Natural killer cell (primary cell): ENCODE measurements around the gene SERPINE1. TPM values are rescaled to one million over a fixed set of nuclear protein-coding genes. Genes with fewer than 3 reads are reported as not detected.

ENCODE experiments used
- ATAC-seq, 3 donors: fragments of 150-1000 bp in 2 of 3; fragments of 200-7000 bp in 1 of 3; cut with Tn5 transposase; 1 replicate in 1 of 3; 2 replicates in 2 of 3; pipeline ENCODE4 v1.10.0; 2021; ENCODE audit warnings: mild to moderate bottlenecking in 2 of 3, moderate library complexity in 2 of 3
- DNase-seq, 2 donors: peaks; one replicate each; pipeline versions ENCODE4 v3.0.0 to v3.0.0-alpha.2; 2013 to 2021; ENCODE audit warnings: mixed read lengths in 1 of 2
- H3K27ac ChIP-seq: one replicate; pipeline ENCODE4 v1.5.1; 2013; ENCODE audit warnings: mild to moderate bottlenecking, low read length
- H3K27me3 ChIP-seq: one replicate; pipeline ENCODE4 v1.6.1; 2013; ENCODE audit warnings: low read length; ENCODE audit not compliant: control insufficient read depth, insufficient read depth
- H3K36me3 ChIP-seq: one replicate; pipeline ENCODE4 v1.6.1; 2013; ENCODE audit warnings: low read length; ENCODE audit not compliant: control insufficient read depth, insufficient read depth
- H3K4me1 ChIP-seq: one replicate; pipeline ENCODE4 v1.6.1; 2013; ENCODE audit warnings: low read length; ENCODE audit not compliant: control insufficient read depth, insufficient read depth
- H3K4me3 ChIP-seq: one replicate; pipeline ENCODE4 v1.5.1; 2013; ENCODE audit warnings: low read length
- H3K9me3 ChIP-seq: one replicate; pipeline ENCODE4 v1.6.1; 2013; ENCODE audit warnings: low read length; ENCODE audit not compliant: control insufficient read depth, insufficient read depth
- H3K27ac Mint-ChIP-seq, 2 donors: one replicate each; pipeline ENCODE4 v1.8.0; 2022; ENCODE audit warnings: mild to moderate bottlenecking in 2 of 2, mixed read lengths in 2 of 2, moderate library complexity in 1 of 2
- H3K27me3 Mint-ChIP-seq, 2 donors: one replicate each; pipeline ENCODE4 v1.8.0; 2022; ENCODE audit warnings: low read depth in 2 of 2, mixed read lengths in 2 of 2
- H3K36me3 Mint-ChIP-seq: one replicate; pipeline ENCODE4 v1.8.0; 2022; ENCODE audit warnings: mixed read lengths
- H3K4me1 Mint-ChIP-seq, 2 donors: one replicate each; pipeline ENCODE4 v1.8.0; 2022; ENCODE audit warnings: mixed read lengths in 2 of 2
- H3K4me3 Mint-ChIP-seq: one replicate; pipeline ENCODE4 v1.8.0; 2022; ENCODE audit warnings: mild to moderate bottlenecking, moderate library complexity, mixed read lengths
- H3K9me3 Mint-ChIP-seq, 2 donors: one replicate each; pipeline ENCODE4 v1.8.0; 2022; ENCODE audit warnings: mixed read lengths in 2 of 2
- CTCF ChIP-seq: fragments of 200-600 bp; IDR thresholded peaks from one replicate; pipeline ENCODE4 v1.8.0; 2022; ENCODE audit warnings: antibody characterized with exemption
- WGBS: methylation state at CpG from one replicate; pipeline ENCODE4 v1.1.7; 2013; ENCODE audit warnings: missing lambda C conversion rate; ENCODE audit not compliant: insufficient coverage; 5-methylcytosine and 5-hydroxymethylcytosine counted together
- intact Hi-C: fragments of 100-400 bp; cut with micrococcal nuclease; formaldehyde crosslinking; loops from one replicate; pipeline ENCODE4 v1.14.2; 2022
- total RNA-seq, 4 donors: library from RNA; stranded (reverse); fragments of 120-200 nt in 1 of 4; gene quantifications; one replicate each; pipeline versions ENCODE4 v1.2.3 to v1.2.4, GENCODE V29; 2013 to 2022

Gene SERPINE1
- total RNA-seq, 3 donors from 2014 or later (not counting 1 experiment from before 2014, with no cell fraction given) = 0.48 to 5.5 (median 1.1) TPM

GRCh38 chr7:101169110-101169837, 42.4 kb downstream of the SERPINE1 start:
- TF ChIP-seq CTCF = no peak
- Mint-ChIP-seq H3K4me3 (peak overlapping the region; percentile 1), H3K4me1 (peaks cover 42 to 76% of the 10 kb centered on the region in 2 donors), H3K27me3 (peaks cover 67 to 70% of the 10 kb centered on the region in 2 donors), H3K9me3 (no peaks in the 10 kb centered on the region), H3K27ac (peak overlapping the region; percentile 3 to 66), H3K36me3 (no peaks in the 10 kb centered on the region)
- H3K9me3 ChIP-seq = peaks cover 9% of the 10 kb centered on the region
- WGBS = 2% methylated on average over 13 of the region's 18 CpGs
- no peak overlapping the region for H3K27ac ChIP-seq
- ATAC-seq (no peak), DNase-seq (no peak)
- intact Hi-C loops = loop anchor here (1.0 to 2.0 kb wide), 2 partner anchors 25 to 92 kb away; no protein-coding TSS in a partner anchor
- peaks cover 84% of the 10 kb centered on the region for H3K27me3 ChIP-seq
- H3K36me3 ChIP-seq = no peaks in the 10 kb centered on the region
- no peak overlapping the region for H3K4me3 ChIP-seq
- peaks cover 57% of the 10 kb centered on the region for H3K4me1 ChIP-seq

GRCh38 chr7:101169838-101170551, 43.1 kb downstream of the SERPINE1 start:
- 2% methylated on average over 32 of the region's 33 CpGs for WGBS
- Mint-ChIP-seq H3K36me3 (no peaks in the 10 kb centered on the region), H3K9me3 (no peaks in the 10 kb centered on the region), H3K27ac (peak overlapping the region in 1 of 2 donors; percentile 66), H3K4me3 (peak overlapping the region; percentile 1), H3K27me3 (peaks cover 74 to 77% of the 10 kb centered on the region in 2 donors), H3K4me1 (peaks cover 45 to 74% of the 10 kb centered on the region in 2 donors)
- Histone ChIP-seq H3K4me3 (no peak overlapping the region), H3K9me3 (peaks cover 9% of the 10 kb centered on the region), H3K27me3 (peaks cover 80% of the 10 kb centered on the region), H3K4me1 (peaks cover 53% of the 10 kb centered on the region), H3K36me3 (no peaks in the 10 kb centered on the region), H3K27ac (no peak overlapping the region)
- DNase-seq (peak; percentile 82 to 88), ATAC-seq (peak; percentile 65 to 74 (median 66))
- intact Hi-C loops = loop anchor here (1.0 to 2.0 kb wide), 2 partner anchors 26 to 93 kb away; no protein-coding TSS in a partner anchor
- peak; percentile 88 for TF ChIP-seq CTCF

GRCh38 chr7:101170617-101171441, 43.9 kb downstream of the SERPINE1 start:
- H3K27ac ChIP-seq = no peak overlapping the region
- peak overlapping the region; percentile 17 for H3K4me3 Mint-ChIP-seq
- intact Hi-C loops = no loop called here
- no peaks in the 10 kb centered on the region for H3K36me3 ChIP-seq
- 7% methylated on average over 16 of the region's 17 CpGs for WGBS
- ATAC-seq (no peak), DNase-seq (peak in 1 of 2 donors; percentile 44)
- H3K27me3 Mint-ChIP-seq = peaks cover 78 to 80% of the 10 kb centered on the region in 2 donors
- TF ChIP-seq CTCF = no peak
- peaks cover 36 to 66% of the 10 kb centered on the region in 2 donors for H3K4me1 Mint-ChIP-seq
- H3K9me3 Mint-ChIP-seq = no peaks in the 10 kb centered on the region
- H3K27ac Mint-ChIP-seq = peak overlapping the region in 1 of 2 donors; percentile 66
- H3K9me3 ChIP-seq = peaks cover 6% of the 10 kb centered on the region
- H3K4me3 ChIP-seq = no peak overlapping the region
- H3K36me3 Mint-ChIP-seq = no peaks in the 10 kb centered on the region
- peaks cover 45% of the 10 kb centered on the region for H3K4me1 ChIP-seq
- H3K27me3 ChIP-seq = peaks cover 82% of the 10 kb centered on the region
